ENCODE results near the gene PLXNA2.

Gene PLXNA2

GRCh38 chr1:208068908-208069307 is 175.3 kb downstream of the PLXNA2 start:
- DNase-seq (ENCODE audit: low read depth): no peak

DNA sequence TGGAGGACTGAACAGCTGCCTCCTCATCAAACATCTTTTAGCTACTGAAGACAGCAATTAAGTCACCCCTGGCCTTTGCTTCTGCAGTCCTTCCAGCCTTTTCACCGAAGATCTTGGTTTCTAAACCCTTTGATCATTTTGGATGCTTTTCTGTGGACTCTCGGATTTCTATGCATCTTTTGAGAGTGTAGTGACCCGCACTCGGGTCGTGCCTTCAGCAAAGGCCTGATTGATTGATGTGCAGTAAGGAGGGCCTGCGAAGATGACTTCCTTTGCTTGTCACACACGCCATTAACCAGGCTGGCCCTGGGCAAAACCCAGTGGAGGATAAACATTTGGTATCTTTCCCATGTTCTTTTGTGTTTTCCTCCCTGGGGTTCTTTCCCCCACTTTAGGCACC is 175.8 kb downstream of the PLXNA2 start:
- no peak for DNase-seq (ENCODE audit: low read depth)

GRCh38 chr1:208066583-208066982 is 177.6 kb downstream of the PLXNA2 start:
- DNase-seq (ENCODE audit: low read depth): no peak

DNA sequence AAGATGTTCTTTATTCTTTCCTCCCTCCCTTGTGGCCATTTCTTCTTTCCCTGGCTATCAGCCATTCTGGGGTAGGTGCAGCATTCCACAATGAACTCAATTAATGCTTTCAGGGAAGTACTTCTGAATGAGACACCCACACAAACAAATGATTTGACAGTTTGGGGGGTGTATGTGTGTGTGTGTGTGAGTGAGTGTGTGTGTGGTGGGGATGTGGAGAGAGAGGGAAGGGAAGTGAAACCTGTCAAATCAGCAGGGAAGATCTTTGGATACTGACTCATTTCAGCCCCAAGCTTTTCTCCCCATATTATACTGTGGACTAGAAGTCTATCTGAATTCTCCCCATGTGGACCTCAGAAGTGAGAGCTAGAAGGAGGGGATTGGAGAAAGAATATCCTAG is 178.3 kb downstream of the PLXNA2 start:
- peak; percentile 38 for DNase-seq (ENCODE audit: low read depth)

- peak; percentile 48 for DNase-seq (ENCODE audit: low read depth)
Measured at GRCh38 chr1:208061632-208062031, 182.6 kb downstream of the PLXNA2 start.

GRCh38 chr1:208061118-208061517 is 183.1 kb downstream of the PLXNA2 start:
- no peak for DNase-seq (ENCODE audit: low read depth)

DNA sequence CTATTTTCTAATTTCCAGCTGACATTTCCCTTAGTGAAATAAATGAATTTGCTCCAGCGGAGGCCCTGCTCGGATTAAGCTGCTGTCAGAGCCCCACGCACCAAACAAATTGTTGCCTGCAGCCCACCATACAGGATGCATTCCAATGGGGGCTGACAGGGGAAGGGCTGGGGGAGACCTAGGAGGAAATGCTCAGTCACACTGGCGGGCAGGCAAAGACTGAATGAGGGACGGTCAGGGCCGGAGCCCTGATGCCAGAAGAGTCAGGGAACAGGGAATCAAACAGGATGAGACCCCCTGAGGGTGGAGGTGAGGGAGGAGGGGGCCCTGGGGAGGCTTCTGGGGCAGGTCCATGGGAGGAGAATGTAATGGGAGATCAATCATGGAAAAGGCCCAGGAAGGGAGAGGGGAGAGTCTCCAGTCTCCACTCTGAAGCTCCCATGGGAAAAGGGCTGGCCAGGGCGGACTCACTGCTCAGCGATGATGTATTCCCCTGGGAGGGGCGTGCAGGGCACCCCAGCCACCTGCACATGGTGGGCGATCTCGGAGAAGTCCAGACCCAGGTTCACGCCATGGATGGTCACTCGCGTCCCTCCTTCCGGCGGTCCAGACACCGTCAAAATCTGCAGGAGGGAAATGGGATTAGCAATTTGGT is 183.8 kb downstream of the PLXNA2 start:
- no peak for DNase-seq (ENCODE audit: low read depth)

GRCh38 chr1:208059409-208060001 is 184.7 kb downstream of the PLXNA2 start:
- no peak for DNase-seq (ENCODE audit: low read depth)

DNA sequence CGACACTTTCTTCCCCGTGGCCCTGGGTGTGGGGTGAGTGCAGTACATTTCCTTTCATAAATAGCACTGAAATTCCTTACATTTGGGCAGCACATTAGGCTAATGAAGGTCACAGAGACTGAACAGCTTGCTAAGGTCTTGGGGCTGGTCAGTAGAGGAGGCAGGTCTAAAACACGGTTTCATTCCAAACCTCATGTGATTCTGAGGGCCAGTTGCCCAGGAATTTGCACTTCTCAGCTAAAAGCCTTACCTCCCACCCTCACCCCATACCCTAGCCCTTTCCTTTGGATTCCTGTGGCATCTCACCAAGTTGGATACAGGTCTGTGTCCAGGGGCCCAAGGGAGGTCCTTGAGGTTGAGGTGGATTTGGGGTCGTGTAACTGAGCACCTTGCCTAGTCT is 185.4 kb downstream of the PLXNA2 start:
- no peak for DNase-seq (ENCODE audit: low read depth)

- no peak for DNase-seq (ENCODE audit: low read depth)
Measured at GRCh38 chr1:208058267-208058666, 185.9 kb downstream of the PLXNA2 start.

DNA sequence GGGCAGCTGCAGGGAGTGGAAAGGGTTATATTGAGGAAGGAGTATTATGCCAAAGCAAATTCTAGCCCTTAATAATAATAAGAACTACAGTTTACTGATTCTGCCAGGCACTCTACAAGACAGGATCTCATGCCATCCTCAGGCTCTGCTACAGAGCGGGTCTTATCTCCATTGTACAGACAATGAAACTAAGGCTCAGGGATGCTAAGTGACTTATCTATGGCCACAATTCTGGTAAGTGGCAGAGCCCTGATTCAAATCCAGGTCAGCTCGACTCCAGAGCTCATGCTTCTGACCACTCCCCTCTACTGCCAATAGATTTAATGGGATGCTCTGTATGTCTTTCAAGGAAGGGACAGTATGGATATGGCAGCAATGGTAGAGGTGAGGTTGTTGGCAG is 187.1 kb downstream of the PLXNA2 start:
- no peak for DNase-seq (ENCODE audit: low read depth)

GRCh38 chr1:208055535-208055934 is 188.6 kb downstream of the PLXNA2 start:
- DNase-seq (ENCODE audit: low read depth): no peak

DNA sequence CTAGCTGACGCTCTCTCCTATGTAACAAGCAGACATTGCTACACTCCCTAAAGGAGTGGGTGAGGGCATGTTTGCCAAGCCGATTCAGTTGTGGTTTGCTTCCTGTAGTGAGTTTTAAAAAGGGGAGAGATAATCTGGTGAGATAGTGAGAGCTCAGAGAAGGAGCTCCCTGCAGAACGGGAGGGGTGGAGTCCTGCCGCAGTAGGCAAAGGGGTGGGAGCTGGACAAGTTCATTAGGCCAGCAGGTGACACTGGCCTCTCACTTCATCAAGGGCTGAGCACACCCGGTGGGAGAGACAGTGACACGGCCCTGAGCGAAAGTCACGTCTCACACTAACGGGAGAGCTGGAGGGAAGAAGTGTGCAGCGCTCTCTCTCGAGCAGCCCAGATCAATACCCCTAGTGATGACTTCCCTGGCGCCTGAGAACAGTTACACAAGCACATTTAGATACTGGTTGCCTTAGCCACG is 189.2 kb downstream of the PLXNA2 start:
- DNase-seq (ENCODE audit: low read depth): peak; percentile 53

GRCh38 chr1:208054485-208054884 is 189.7 kb downstream of the PLXNA2 start:
- DNase-seq (ENCODE audit: low read depth): peak; percentile 48

- no peak for DNase-seq (ENCODE audit: low read depth)
Measured at GRCh38 chr1:208053661-208054060, 190.5 kb downstream of the PLXNA2 start.

- no peak for DNase-seq (ENCODE audit: low read depth)
Measured at GRCh38 chr1:208052926-208053407, 191.2 kb downstream of the PLXNA2 start.

DNA sequence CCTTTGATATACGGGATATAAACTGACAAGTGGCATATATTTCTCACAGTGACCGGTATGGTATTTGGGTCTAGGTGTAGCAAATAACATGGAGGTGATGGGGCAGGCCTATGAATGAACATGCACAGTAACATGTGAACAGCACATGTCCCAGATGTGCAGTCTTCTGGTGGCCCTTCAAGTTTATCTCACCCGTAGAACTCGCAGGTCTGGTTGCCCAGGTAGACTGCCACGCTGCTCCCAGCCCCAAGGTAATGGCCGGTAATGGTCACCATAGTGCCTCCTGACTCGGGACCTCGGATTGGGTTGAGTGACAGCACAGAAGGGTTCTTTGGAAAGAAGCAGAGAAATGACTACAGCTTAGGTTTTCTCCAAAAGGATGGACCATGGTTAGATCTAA is 192.0 kb downstream of the PLXNA2 start:
- no peak for DNase-seq (ENCODE audit: low read depth)

DNA sequence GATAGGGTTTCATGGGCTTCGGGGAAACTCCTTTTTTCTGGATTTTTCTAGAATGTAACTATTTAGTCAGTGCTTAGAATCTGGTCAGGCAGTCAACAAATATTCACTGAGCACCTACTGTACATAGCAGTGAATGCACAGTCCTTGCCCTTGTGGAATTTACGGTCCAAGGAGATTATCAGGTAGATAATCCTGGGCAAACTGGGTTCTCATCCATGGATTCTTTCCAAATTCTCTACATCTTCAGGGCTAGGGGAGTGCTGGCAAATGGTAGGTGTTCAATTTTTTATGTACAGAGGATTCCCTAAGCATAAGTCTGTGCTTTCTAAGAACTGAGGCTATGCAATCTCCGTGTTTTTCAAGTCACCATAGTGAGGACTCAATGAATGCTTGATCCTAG is 192.5 kb downstream of the PLXNA2 start:
- DNase-seq (ENCODE audit: low read depth): no peak

GRCh38 chr1:208048904-208049303 is 195.3 kb downstream of the PLXNA2 start:
- no peak for DNase-seq (ENCODE audit: low read depth)

DNA sequence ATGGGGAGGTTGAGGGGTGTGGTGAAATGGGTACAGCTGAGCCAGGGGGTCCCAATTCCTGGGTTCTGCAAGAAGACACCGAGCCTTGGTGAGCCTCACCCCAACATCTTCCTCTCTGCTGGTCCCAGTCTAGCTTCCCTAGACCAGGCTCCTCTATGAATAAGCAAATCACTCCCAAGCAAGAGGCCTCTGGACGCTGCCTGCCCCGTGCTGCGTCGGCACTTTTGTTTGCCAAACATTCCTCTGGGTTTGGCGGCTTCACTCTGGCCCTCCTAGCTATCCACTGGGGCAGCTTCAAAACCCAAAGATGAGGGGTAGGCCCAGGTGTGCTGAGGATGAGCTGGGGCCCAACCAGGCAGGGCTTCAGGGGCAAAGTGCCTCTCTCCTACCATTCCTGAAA is 196.2 kb downstream of the PLXNA2 start:
- no peak for DNase-seq (ENCODE audit: low read depth)

DNA sequence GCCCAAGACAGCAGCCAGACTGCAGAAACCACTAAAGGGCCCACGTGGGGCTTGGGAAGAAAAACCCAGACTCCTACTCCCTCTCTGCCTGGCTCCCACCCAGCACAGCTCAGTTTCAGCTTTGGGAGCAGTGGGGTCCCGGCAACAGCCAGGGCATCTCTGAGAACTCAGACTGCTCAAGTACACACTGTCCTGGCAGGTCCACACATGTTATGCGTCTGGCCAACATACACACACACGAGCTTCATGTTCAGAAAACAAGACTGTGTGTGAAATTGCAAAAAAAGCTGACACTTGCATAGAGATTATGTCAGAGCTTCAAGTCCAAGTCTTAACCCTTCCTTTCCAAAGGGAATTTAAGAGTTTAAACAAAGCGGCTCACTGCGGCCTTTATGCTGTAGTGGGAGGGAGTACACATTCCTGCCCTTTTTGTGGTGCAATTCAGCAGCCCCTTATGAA is 196.7 kb downstream of the PLXNA2 start:
- DNase-seq (ENCODE audit: low read depth): peak; percentile 76

- DNase-seq (ENCODE audit: low read depth): no peak
Measured at GRCh38 chr1:208045463-208046260, 198.5 kb downstream of the PLXNA2 start.

All from amniotic epithelial cell (primary cell).